GM19455 (cell line): ENCODE results near the gene SMARCD1.
"Not testable (repeated sequence)": the region's sequence is repeated elsewhere in the genome, so short reads cannot be mapped to it uniquely, and the experiment has no call there.

Experiments used
- ATAC-seq: cut with Tn5 transposase; IDR thresholded peaks from one replicate; pipeline ENCODE4 v1.9.1; 2021; ENCODE audit not compliant: unreplicated experiment

The SMARCD1 gene

GRCh38 chr12:50075808-50076170, 9.4 kb upstream of the SMARCD1 start:
- ATAC-seq = no peak

GRCh38 chr12:50077099-50077498, 8.0 kb upstream of the SMARCD1 start:
- ATAC-seq = no peak

GRCh38 chr12:50078281-50078680, 6.9 kb upstream of the SMARCD1 start:
- no peak for ATAC-seq

- no peak for ATAC-seq
These were observed 5.4 kb upstream of the SMARCD1 start for GRCh38 chr12:50079771-50080170.

- ATAC-seq = no peak
These were observed 3.9 kb upstream of the SMARCD1 start for GRCh38 chr12:50081096-50081808.

GRCh38 chr12:50082644-50083043, 2.5 kb upstream of the SMARCD1 start:
- ATAC-seq = no peak

GRCh38 chr12:50083301-50083700, 1.8 kb upstream of the SMARCD1 start:
- ATAC-seq = no peak

- ATAC-seq = not testable (repeated sequence)
These were observed 750 bp upstream of the SMARCD1 start for GRCh38 chr12:50084409-50084774.

- no peak for ATAC-seq
These were observed 502 bp downstream of the SMARCD1 start for GRCh38 chr12:50085615-50086072.

GRCh38 chr12:50086148-50086547, 1.0 kb downstream of the SMARCD1 start:
- no peak for ATAC-seq

- ATAC-seq = no peak
These were observed 2.0 kb downstream of the SMARCD1 start for GRCh38 chr12:50087151-50087550.

- no peak for ATAC-seq
These were observed 2.9 kb downstream of the SMARCD1 start for GRCh38 chr12:50087995-50088394.

- ATAC-seq = no peak
These were observed 3.6 kb downstream of the SMARCD1 start for GRCh38 chr12:50088577-50089335.

- ATAC-seq = no peak
These were observed 4.6 kb downstream of the SMARCD1 start for GRCh38 chr12:50089730-50090129.

- no peak for ATAC-seq
These were observed 5.2 kb downstream of the SMARCD1 start for GRCh38 chr12:50090391-50090790.

GRCh38 chr12:50097952-50098351, 12.8 kb downstream of the SMARCD1 start:
- ATAC-seq = no peak

GRCh38 chr12:50099302-50100008, 14.3 kb downstream of the SMARCD1 start:
- ATAC-seq = no peak

GRCh38 chr12:50100561-50100960, 15.4 kb downstream of the SMARCD1 start:
- ATAC-seq = no peak

GRCh38 chr12:50101663-50102062, 16.5 kb downstream of the SMARCD1 start:
- no peak for ATAC-seq

GRCh38 chr12:50102131-50102531, 17.0 kb downstream of the SMARCD1 start:
- no peak for ATAC-seq

GRCh38 chr12:50102646-50103309, 17.6 kb downstream of the SMARCD1 start:
- no peak for ATAC-seq
